ENCODE data around the gene BTBD7. TPM values are rescaled to one million over a fixed set of nuclear protein-coding genes. Genes with fewer than 3 reads are reported as not detected.

BTBD7 gene
- total and polyA plus RNA-seq, 11 donors = 7.2 to 34.0 (median 20.2) TPM

GRCh38 chr14:93337884-93338283 lies 5.0 kb upstream of the BTBD7 start:
- no peak for DNase-seq
- ATAC-seq = no peak
- WGBS, 4 donors = 92 to 100% (median 97%) methylated on average over 5 to 7 of the region's 7 CpGs
- no peak overlapping the region for H3K4me3 ChIP-seq
- peaks cover 0 to 11% (median 2%) of the 10 kb centered on the region in 12 donors for H3K9me3 ChIP-seq
- peaks cover 0 to 2% (median 0%) of the 10 kb centered on the region in 9 donors for H3K36me3 ChIP-seq
- TF ChIP-seq, protein P1, sequence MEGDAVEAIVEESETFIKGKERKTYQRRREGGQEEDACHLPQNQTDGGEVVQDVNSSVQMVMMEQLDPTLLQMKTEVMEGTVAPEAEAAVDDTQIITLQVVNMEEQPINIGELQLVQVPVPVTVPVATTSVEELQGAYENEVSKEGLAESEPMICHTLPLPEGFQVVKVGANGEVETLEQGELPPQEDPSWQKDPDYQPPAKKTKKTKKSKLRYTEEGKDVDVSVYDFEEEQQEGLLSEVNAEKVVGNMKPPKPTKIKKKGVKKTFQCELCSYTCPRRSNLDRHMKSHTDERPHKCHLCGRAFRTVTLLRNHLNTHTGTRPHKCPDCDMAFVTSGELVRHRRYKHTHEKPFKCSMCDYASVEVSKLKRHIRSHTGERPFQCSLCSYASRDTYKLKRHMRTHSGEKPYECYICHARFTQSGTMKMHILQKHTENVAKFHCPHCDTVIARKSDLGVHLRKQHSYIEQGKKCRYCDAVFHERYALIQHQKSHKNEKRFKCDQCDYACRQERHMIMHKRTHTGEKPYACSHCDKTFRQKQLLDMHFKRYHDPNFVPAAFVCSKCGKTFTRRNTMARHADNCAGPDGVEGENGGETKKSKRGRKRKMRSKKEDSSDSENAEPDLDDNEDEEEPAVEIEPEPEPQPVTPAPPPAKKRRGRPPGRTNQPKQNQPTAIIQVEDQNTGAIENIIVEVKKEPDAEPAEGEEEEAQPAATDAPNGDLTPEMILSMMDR (IDR thresholded peaks at IDR 0.05) = no peak
- no peak for TF ChIP-seq POLR2A (IDR thresholded peaks at IDR 0.05)
- H3K27me3 ChIP-seq = no peaks in the 10 kb centered on the region
- peaks cover 0 to 16% (median 7%) of the 10 kb centered on the region in 12 donors for H3K4me1 ChIP-seq
- H3K27ac ChIP-seq = no peak overlapping the region
- intact Hi-C loops (cut with DNase I) = loop anchor here in 1 of 10 donors (10.0 kb wide), 1 partner anchor 133 kb away; the partner anchor contains the start of genes GON7 and UBR7

GRCh38 chr14:93337143-93337753 lies 4.4 kb upstream of the BTBD7 start:
- DNase-seq (no peak), ATAC-seq (no peak)
- H3K9me3 ChIP-seq = peaks cover 0 to 11% (median 2%) of the 10 kb centered on the region in 12 donors
- no peak for TF ChIP-seq POLR2A (IDR thresholded peaks at IDR 0.05)
- TF ChIP-seq, protein P1 (IDR thresholded peaks at IDR 0.05) = no peak
- intact Hi-C loops (cut with DNase I) = loop anchor here in 1 of 10 donors (10.0 kb wide), 1 partner anchor 132 kb away; the partner anchor contains the start of genes GON7 and UBR7
- peaks cover 0 to 14% (median 7%) of the 10 kb centered on the region in 12 donors for H3K4me1 ChIP-seq
- H3K4me3 ChIP-seq = no peak overlapping the region
- WGBS, 4 donors = 90 to 96% (median 95%) methylated on average over 4 of the region's 4 CpGs
- H3K27me3 ChIP-seq = no peaks in the 10 kb centered on the region
- no peak overlapping the region for H3K27ac ChIP-seq
- H3K36me3 ChIP-seq = peaks cover 0 to 2% (median 0%) of the 10 kb centered on the region in 9 donors

DNA sequence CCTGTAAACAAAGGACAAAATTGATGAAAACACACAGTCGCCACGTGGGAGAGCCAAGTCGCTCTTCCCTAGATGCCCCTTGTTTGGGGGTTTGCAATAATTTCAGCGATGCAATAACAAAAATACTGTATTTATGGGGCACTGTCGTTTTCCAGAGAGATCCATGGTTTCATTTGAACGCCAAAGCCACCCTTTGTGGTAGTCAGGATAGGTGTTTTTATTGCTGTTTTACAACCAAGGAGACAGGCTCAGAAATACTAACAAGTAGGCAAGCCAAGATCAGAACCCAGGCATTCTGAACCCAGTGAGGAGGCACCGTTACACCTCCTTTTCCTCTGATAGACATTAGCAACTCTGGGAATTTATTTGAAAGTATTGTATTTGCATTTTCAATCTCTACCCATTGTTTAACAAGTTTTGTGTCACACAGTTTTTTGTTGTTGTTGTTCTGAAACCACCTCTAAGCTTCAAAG lies 831 bp upstream of the BTBD7 start:
- DNase-seq (no peak), ATAC-seq (no peak)
- peak overlapping the region; percentile 61 to 98 (median 90) for H3K4me3 ChIP-seq
- no peak for TF ChIP-seq POLR2A (IDR thresholded peaks at IDR 0.05)
- TF ChIP-seq, protein P1 (IDR thresholded peaks at IDR 0.05) = no peak
- H3K4me1 ChIP-seq = peaks cover 0 to 44% (median 28%) of the 10 kb centered on the region in 12 donors
- peaks cover 0 to 11% (median 0%) of the 10 kb centered on the region in 12 donors for H3K9me3 ChIP-seq
- peaks cover 0 to 2% (median 0%) of the 10 kb centered on the region in 9 donors for H3K36me3 ChIP-seq
- peak overlapping the region in 11 of 12 donors; percentile 87 to 99 (median 98) for H3K27ac ChIP-seq
- intact Hi-C loops (cut with DNase I) = loop anchor here in 4 of 10 donors (5.0 to 10.0 kb wide), 2 partner anchors 126 to 129 kb away; partner anchors contain the start of genes GON7 (in 4 of the 4) and UBR7 (in 4 of the 4)
- WGBS, 4 donors = 7 to 12% (median 8%) methylated on average over 7 of the region's 7 CpGs
- H3K27me3 ChIP-seq = no peaks in the 10 kb centered on the region

- ATAC-seq (peak; percentile 6 to 88 (median 72)), DNase-seq (peak; percentile 67 to 80 (median 72))
- Histone ChIP-seq H3K27me3 (no peaks in the 10 kb centered on the region), H3K36me3 (peaks cover 0 to 1% (median 0%) of the 10 kb centered on the region in 9 donors), H3K27ac (peak overlapping the region; percentile 87 to 99 (median 98)), H3K9me3 (peaks cover 0 to 8% (median 0%) of the 10 kb centered on the region in 12 donors), H3K4me3 (peak overlapping the region; percentile 61 to 98 (median 90)), H3K4me1 (peaks cover 0 to 56% (median 28%) of the 10 kb centered on the region in 12 donors)
- intact Hi-C loops (cut with DNase I) = loop anchor here in 4 of 10 donors (5.0 to 10.0 kb wide), 2 partner anchors 125 to 128 kb away; partner anchors contain the start of genes GON7 (in 4 of the 4) and UBR7 (in 4 of the 4)
- no peak for TF ChIP-seq POLR2A (IDR thresholded peaks at IDR 0.05)
- TF ChIP-seq, protein P1 (IDR thresholded peaks at IDR 0.05) = peak in 1 of 12 donors; percentile 14
- 0 to 1% (median 0%) methylated on average over 10 to 61 of the region's 61 CpGs; no CpG with 5 or more reads in 1 of the 4 donors for WGBS, 4 donors
Observed at GRCh38 chr14:93332397-93332852, 411 bp downstream of the BTBD7 start.
